ENCODE measurements around the gene NDUFB4.

NDUFB4 gene

GRCh38 chr3:120645083-120645845 is 49.1 kb downstream of the NDUFB4 start:
- no peak overlapping the region for H3K4me3 ChIP-seq (ENCODE audit: low read depth, low read length)
- no peak for TF ChIP-seq CTCF (IDR thresholded peaks at IDR 0.05; ENCODE audit: low read depth, low read length, missing control alignments)
- in situ Hi-C loops (cut with HindIII; ENCODE audit: low sequenced_read_pairs): no loop called here
- DNase-seq (ENCODE audit: low read depth): no peak

- DNase-seq (ENCODE audit: low read depth): no peak
- TF ChIP-seq CTCF (IDR thresholded peaks at IDR 0.05; ENCODE audit: low read depth, low read length, missing control alignments): no peak
Measured at GRCh38 chr3:120646771-120647432, 50.8 kb downstream of the NDUFB4 start.

GRCh38 chr3:120648290-120648689 is 52.2 kb downstream of the NDUFB4 start:
- in situ Hi-C loops (cut with HindIII; ENCODE audit: low sequenced_read_pairs): no loop called here
- H3K4me3 ChIP-seq (ENCODE audit: low read depth, low read length): no peak overlapping the region
- TF ChIP-seq CTCF (IDR thresholded peaks at IDR 0.05; ENCODE audit: low read depth, low read length, missing control alignments): no peak
- DNase-seq (ENCODE audit: low read depth): no peak

More at GRCh38 chr3:120646771-120647432, 50.8 kb downstream of the NDUFB4 start:
- no peak overlapping the region for H3K4me3 ChIP-seq (ENCODE audit: low read depth, low read length)
- in situ Hi-C loops (cut with HindIII; ENCODE audit: low sequenced_read_pairs): no loop called here

GRCh38 chr3:120649830-120650233 is 53.7 kb downstream of the NDUFB4 start:
- no peak for DNase-seq (ENCODE audit: low read depth)
- in situ Hi-C loops (cut with HindIII; ENCODE audit: low sequenced_read_pairs): no loop called here
- TF ChIP-seq CTCF (IDR thresholded peaks at IDR 0.05; ENCODE audit: low read depth, low read length, missing control alignments): no peak
- no peak overlapping the region for H3K4me3 ChIP-seq (ENCODE audit: low read depth, low read length)

- in situ Hi-C loops (cut with HindIII; ENCODE audit: low sequenced_read_pairs): no loop called here
- no peak for DNase-seq (ENCODE audit: low read depth)
Measured at GRCh38 chr3:120650311-120650710, 54.2 kb downstream of the NDUFB4 start.

More at GRCh38 chr3:120650311-120650710, 54.2 kb downstream of the NDUFB4 start:
- H3K4me3 ChIP-seq (ENCODE audit: low read depth, low read length): no peak overlapping the region
- TF ChIP-seq CTCF (IDR thresholded peaks at IDR 0.05; ENCODE audit: low read depth, low read length, missing control alignments): no peak
